Measurements from ENCODE around the gene TBC1D10A. TPM values are rescaled to one million over a fixed set of nuclear protein-coding genes. Genes with fewer than 3 reads are reported as not detected.

Gene TBC1D10A
- total RNA-seq, 1 experiment from 2014 or later = 18.6 TPM

GRCh38 chr22:30332994-30333706 is 6.4 kb upstream of the TBC1D10A start:
- ChIA-PET POLR2A (no interaction called here), RAD21 (ENCODE audit: low non-redundant PET in 1 of 2, low total read pairs in 2 of 2, uncharacterized antibody in 2 of 2, unreplicated experiment in 2 of 2) (no interaction called here), CTCF (no interaction called here)
- H3K4me2 ChIP-seq (ENCODE audit: low read length) = no peak overlapping the region
- no peak overlapping the region for H3K27ac ChIP-seq (ENCODE audit: low read depth, low read length)
- TF ChIP-seq REST (IDR thresholded peaks at IDR 0.05; ENCODE audit: low read depth) = no peak
- H4K20me1 ChIP-seq (ENCODE audit: insufficient read depth) = no peaks in the 10 kb centered on the region
- no peaks in the 10 kb centered on the region for H3K79me2 ChIP-seq (ENCODE audit: insufficient read depth, low read length)
- H3K9me2 ChIP-seq (ENCODE audit: insufficient read depth) = no peaks in the 10 kb centered on the region
- H3K4me1 ChIP-seq (ENCODE audit: control insufficient read depth in 1 of 2, insufficient read depth in 2 of 2, low read length in 2 of 2) = peaks cover 2 to 8% of the 10 kb centered on the region in 2 experiments; a peak in 3 of 4 replicates
- H3K27me3 ChIP-seq (ENCODE audit: insufficient read depth, low read length) = no peaks in the 10 kb centered on the region
- ATAC-seq (no peak), DNase-seq (ENCODE audit: low read depth, low spot score) (no peak)
- H3K9ac ChIP-seq (ENCODE audit: low read length) = no peak overlapping the region
- no peaks in the 10 kb centered on the region for H3K9me3 ChIP-seq (ENCODE audit: control insufficient read depth in 1 of 2, insufficient read depth in 1 of 2, low read depth in 1 of 2, low read length in 2 of 2)
- H2AFZ ChIP-seq (ENCODE audit: low read depth, low read length, poor library complexity, severe bottlenecking) = no peak overlapping the region
- no TSS peak for BruUV-seq (replicated peaks)
- intact Hi-C loops (cut with micrococcal nuclease) = no loop called here
- peaks cover 37 to 62% of the 10 kb centered on the region in 2 experiments; a peak in 3 of 4 replicates for H3K36me3 ChIP-seq (ENCODE audit: control insufficient read depth in 1 of 2, insufficient read depth in 2 of 2, low read length in 2 of 2)
- no peak overlapping the region for H3K4me3 ChIP-seq (replicated peaks in 1 of 2; ENCODE audit: low read depth in 1 of 2, low read length in 2 of 2)

GRCh38 chr22:30332551-30332950 is 5.8 kb upstream of the TBC1D10A start:
- H2AFZ ChIP-seq (ENCODE audit: low read depth, low read length, poor library complexity, severe bottlenecking) = no peak overlapping the region
- H3K36me3 ChIP-seq (ENCODE audit: control insufficient read depth in 1 of 2, insufficient read depth in 2 of 2, low read length in 2 of 2) = peaks cover 34 to 58% of the 10 kb centered on the region in 2 experiments; a peak in 3 of 4 replicates
- ChIA-PET RAD21 (ENCODE audit: low non-redundant PET in 1 of 2, low total read pairs in 2 of 2, uncharacterized antibody in 2 of 2, unreplicated experiment in 2 of 2) (no interaction called here), CTCF (no interaction called here), POLR2A (no interaction called here)
- no peak overlapping the region for H3K27ac ChIP-seq (ENCODE audit: low read depth, low read length)
- no peak overlapping the region for H3K4me3 ChIP-seq (replicated peaks in 1 of 2; ENCODE audit: low read depth in 1 of 2, low read length in 2 of 2)
- no TSS peak for BruUV-seq (replicated peaks)
- intact Hi-C loops (cut with micrococcal nuclease) = no loop called here
- no peaks in the 10 kb centered on the region for H3K9me2 ChIP-seq (ENCODE audit: insufficient read depth)
- H4K20me1 ChIP-seq (ENCODE audit: insufficient read depth) = no peaks in the 10 kb centered on the region
- H3K9ac ChIP-seq (ENCODE audit: low read length) = no peak overlapping the region
- no peak for ATAC-seq
- H3K9me3 ChIP-seq (ENCODE audit: control insufficient read depth in 1 of 2, insufficient read depth in 1 of 2, low read depth in 1 of 2, low read length in 2 of 2) = no peaks in the 10 kb centered on the region
- no peak overlapping the region for H3K4me2 ChIP-seq (ENCODE audit: low read length)
- H3K4me1 ChIP-seq (ENCODE audit: control insufficient read depth in 1 of 2, insufficient read depth in 2 of 2, low read length in 2 of 2) = peaks cover 8 to 14% of the 10 kb centered on the region in 2 experiments; a peak in 3 of 4 replicates
- DNase-seq (ENCODE audit: low read depth, low spot score) = no peak
- H3K27me3 ChIP-seq (ENCODE audit: insufficient read depth, low read length) = no peaks in the 10 kb centered on the region
- H3K79me2 ChIP-seq (ENCODE audit: insufficient read depth, low read length) = no peaks in the 10 kb centered on the region
- TF ChIP-seq CTCF (IDR thresholded peaks at IDR 0.05 in 2 of 3, conservative IDR thresholded peaks at IDR 0.05 in 1 of 3; ENCODE audit: borderline replicate concordance in 1 of 3, insufficient read depth in 1 of 3, low read depth in 2 of 3, low read length in 2 of 3) = no peak
- TF ChIP-seq CBX3 (IDR thresholded peaks at IDR 0.05; ENCODE audit: low read depth) = no peak
- no peak for TF ChIP-seq TCF7L2 (IDR thresholded peaks at IDR 0.05; ENCODE audit: borderline replicate concordance, extremely low read depth, insufficient read depth, insufficient read length)
- no peak for TF ChIP-seq REST (IDR thresholded peaks at IDR 0.05; ENCODE audit: low read depth)
- TF ChIP-seq EGR1 (IDR thresholded peaks at IDR 0.05; ENCODE audit: low read depth) = no peak
- no peak for TF ChIP-seq CEBPB (IDR thresholded peaks at IDR 0.05; ENCODE audit: low read depth)

All from HCT116 (cell line).